BJ (cell line): ENCODE data around the gene STK11. TPM values are rescaled to one million over a fixed set of nuclear protein-coding genes. Genes with fewer than 3 reads are reported as not detected.

Source experiments
- CTCF ChIA-PET: fragments of 350-600 bp; formaldehyde crosslinking; extraction: SDS; loops from one replicate; lab custom pipeline; 2021; ENCODE audit warnings: antibody characterized with exemption, inconsistent platforms; lab: Yijun Ruan, JAX
- POLR2A ChIA-PET: fragments of 300-600 bp; sonication (Branson Sonifier 250); formaldehyde crosslinking; extraction: SDS; loops from one replicate; lab custom pipeline; 2021; ENCODE audit warnings: antibody characterized with exemption; lab: Charles Lee
- DNase-seq: peaks from one replicate; pipeline ENCODE4 v3.0.0-alpha.2; 2011; ENCODE audit warnings: low read depth
- H3K27me3 ChIP-seq: 2 replicates; pipeline ENCODE4 v1.6.0; 2011; ENCODE audit warnings: low read length; ENCODE audit not compliant: control insufficient read depth, insufficient read depth
- H3K36me3 ChIP-seq: 2 replicates; pipeline ENCODE4 v1.5.1; 2011; ENCODE audit warnings: low read length; ENCODE audit not compliant: control insufficient read depth, insufficient read depth
- H3K4me3 ChIP-seq: 2 replicates; pipeline ENCODE4 v1.5.1; 2011; ENCODE audit warnings: low read depth, mild to moderate bottlenecking, control low read depth, low read length
- polyA plus RNA-seq: library from polyadenylated mRNA; depleted of rRNA; stranded (reverse); fragments of >200 nt; gene quantifications from 2 replicates; pipeline ENCODE4 v1.2.3, GENCODE V29; 2011
- TF ChIP-seq, protein P1 (sequence below): IDR thresholded peaks from 2 replicates; pipeline ENCODE4 v1.5.1; 2011; ENCODE audit warnings: low read depth, mild to moderate bottlenecking, control low read depth, inconsistent platforms, low read length, moderate library complexity; ENCODE audit not compliant: insufficient read depth

The STK11 gene
- polyA plus RNA-seq, 1 experiment = 33.6 TPM

DNA sequence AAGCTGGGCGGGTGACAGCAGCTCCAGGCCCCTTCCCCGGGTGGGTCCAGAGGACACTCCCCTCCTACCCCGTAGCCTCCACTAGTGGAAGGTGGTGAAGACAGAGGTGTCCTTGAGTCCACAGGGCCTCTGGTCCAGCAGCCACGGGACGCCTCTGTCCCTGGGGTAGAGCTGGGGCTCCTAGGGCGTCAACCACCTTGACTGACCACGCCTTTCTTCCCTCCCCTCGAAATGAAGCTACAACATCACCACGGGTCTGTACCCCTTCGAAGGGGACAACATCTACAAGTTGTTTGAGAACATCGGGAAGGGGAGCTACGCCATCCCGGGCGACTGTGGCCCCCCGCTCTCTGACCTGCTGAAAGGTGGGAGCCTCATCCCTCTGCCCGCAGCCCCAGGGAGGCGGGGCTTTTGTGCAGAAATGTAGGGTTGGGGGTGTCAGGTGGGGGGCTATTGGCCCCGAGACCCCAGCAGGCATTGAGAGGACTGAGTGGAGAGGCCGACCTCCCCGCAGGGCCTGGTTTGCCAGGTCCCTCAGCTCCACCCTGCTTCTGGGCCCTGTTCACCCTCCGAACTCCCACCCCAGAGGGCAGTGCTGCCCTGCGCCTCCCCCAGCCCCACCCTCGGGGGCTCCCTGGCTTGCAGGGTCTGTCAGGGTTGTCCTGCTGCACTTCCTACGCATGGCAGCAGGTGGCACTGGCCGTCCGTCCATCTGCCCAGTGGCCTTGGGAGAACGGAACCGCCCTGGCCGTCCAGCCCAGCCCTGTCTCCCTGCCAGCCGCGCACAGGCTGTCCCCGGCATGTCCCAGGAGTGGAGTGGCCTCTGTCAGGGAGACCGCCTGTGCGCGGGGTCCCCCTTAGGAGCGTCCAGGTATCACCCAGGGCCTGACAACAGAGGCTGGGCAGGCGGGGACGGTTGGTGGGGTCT lies 15.7 kb downstream of the STK11 start:
- Histone ChIP-seq H3K27me3 (no peaks in the 10 kb centered on the region), H3K36me3 (peaks cover 22% of the 10 kb centered on the region), H3K4me3 (no peak overlapping the region)
- ChIA-PET POLR2A (interaction anchor here (0.6 kb wide), 1 partner anchor 198 kb away, joined by 4 read pairs; no protein-coding TSS in a partner anchor), CTCF (interaction anchor here (0.7 to 2.1 kb wide), 11 partner anchors 9 to 551 kb away, joined by 3 to 7 read pairs (median 3); no protein-coding TSS in a partner anchor)
- DNase-seq = no peak
- TF ChIP-seq, protein P1, sequence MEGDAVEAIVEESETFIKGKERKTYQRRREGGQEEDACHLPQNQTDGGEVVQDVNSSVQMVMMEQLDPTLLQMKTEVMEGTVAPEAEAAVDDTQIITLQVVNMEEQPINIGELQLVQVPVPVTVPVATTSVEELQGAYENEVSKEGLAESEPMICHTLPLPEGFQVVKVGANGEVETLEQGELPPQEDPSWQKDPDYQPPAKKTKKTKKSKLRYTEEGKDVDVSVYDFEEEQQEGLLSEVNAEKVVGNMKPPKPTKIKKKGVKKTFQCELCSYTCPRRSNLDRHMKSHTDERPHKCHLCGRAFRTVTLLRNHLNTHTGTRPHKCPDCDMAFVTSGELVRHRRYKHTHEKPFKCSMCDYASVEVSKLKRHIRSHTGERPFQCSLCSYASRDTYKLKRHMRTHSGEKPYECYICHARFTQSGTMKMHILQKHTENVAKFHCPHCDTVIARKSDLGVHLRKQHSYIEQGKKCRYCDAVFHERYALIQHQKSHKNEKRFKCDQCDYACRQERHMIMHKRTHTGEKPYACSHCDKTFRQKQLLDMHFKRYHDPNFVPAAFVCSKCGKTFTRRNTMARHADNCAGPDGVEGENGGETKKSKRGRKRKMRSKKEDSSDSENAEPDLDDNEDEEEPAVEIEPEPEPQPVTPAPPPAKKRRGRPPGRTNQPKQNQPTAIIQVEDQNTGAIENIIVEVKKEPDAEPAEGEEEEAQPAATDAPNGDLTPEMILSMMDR = peak; percentile 68

DNA sequence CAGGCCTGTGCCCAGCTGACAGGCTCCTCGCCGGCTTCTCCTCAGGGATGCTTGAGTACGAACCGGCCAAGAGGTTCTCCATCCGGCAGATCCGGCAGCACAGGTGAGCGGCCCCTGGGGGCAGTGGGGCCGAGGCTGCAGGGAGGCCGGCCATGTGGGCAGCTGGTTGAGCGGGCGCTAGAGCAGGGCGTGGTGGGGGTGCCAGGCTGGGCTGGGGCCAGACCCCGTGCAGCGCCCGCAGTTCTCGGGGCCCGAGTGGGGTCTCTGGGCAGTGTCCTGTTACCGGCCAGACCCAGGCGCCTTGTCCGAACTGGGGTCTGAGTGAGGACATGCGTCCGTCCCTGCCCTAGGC lies 16.3 kb downstream of the STK11 start:
- Histone ChIP-seq H3K27me3 (no peaks in the 10 kb centered on the region), H3K4me3 (no peak overlapping the region), H3K36me3 (peaks cover 25% of the 10 kb centered on the region)
- TF ChIP-seq, protein P1 = no peak
- ChIA-PET CTCF (interaction anchor here (1.0 to 2.1 kb wide), 7 partner anchors 10 to 44 kb away, joined by 3 to 7 read pairs (median 5); no protein-coding TSS in a partner anchor), POLR2A (interaction anchor here (0.6 kb wide), 1 partner anchor 199 kb away, joined by 4 read pairs; no protein-coding TSS in a partner anchor)
- no peak for DNase-seq

GRCh38 chr19:1222394-1222793 lies 16.8 kb downstream of the STK11 start:
- POLR2A ChIA-PET = interaction anchor here (0.6 kb wide), 1 partner anchor 199 kb away, joined by 4 read pairs; no protein-coding TSS in a partner anchor
- TF ChIP-seq, protein P1 = no peak
- CTCF ChIA-PET = interaction anchor here (0.7 to 2.3 kb wide), 11 partner anchors 9 to 92 kb away, joined by 3 to 8 read pairs (median 6); partner anchors contain the start of gene CIRBP
- peaks cover 24% of the 10 kb centered on the region for H3K36me3 ChIP-seq
- no peaks in the 10 kb centered on the region for H3K27me3 ChIP-seq
- no peak for DNase-seq
- H3K4me3 ChIP-seq = no peak overlapping the region

- DNase-seq = no peak
- Histone ChIP-seq H3K27me3 (no peaks in the 10 kb centered on the region), H3K36me3 (peaks cover 24% of the 10 kb centered on the region), H3K4me3 (no peak overlapping the region)
- TF ChIP-seq, protein P1 = peak; percentile 50
- ChIA-PET CTCF (interaction anchor here (0.7 to 2.3 kb wide), 9 partner anchors 9 to 93 kb away, joined by 3 to 8 read pairs (median 6); partner anchors contain the start of gene CIRBP), POLR2A (no interaction called here)
Observed at GRCh38 chr19:1223018-1223855, 17.7 kb downstream of the STK11 start.
